K562 (cell line): ENCODE results near the gene LRRC43. TPM values are rescaled to one million over a fixed set of nuclear protein-coding genes. Genes with fewer than 3 reads are reported as not detected.
A peak's percentile ranks its signal among the peaks of the same experiment; 100 is the strongest.

ENCODE experiments used
- BRD4 ChIP-seq: fragments of 200-600 bp; sonication (generic); IDR thresholded peaks from 2 replicates; pipeline ENCODE4 v1.6.1; 2017; ENCODE audit warnings: inconsistent platforms
- CEBPB ChIP-seq: fragments of 450-650 bp; IDR thresholded peaks from 2 replicates; pipeline ENCODE4 v1.6.1; 2016; ENCODE audit warnings: missing genetic modification characterization, missing compliant biosample characterization
- ELF4 ChIP-seq: fragments of 450-650 bp; formaldehyde crosslinking; IDR thresholded peaks from 2 replicates; pipeline ENCODE4 v1.4.0; 2022; ENCODE audit warnings: missing genetic modification characterization
- HDAC3 ChIP-seq: fragments of 450-650 bp; IDR thresholded peaks from 2 replicates; pipeline ENCODE4 v1.6.1; 2018; ENCODE audit warnings: borderline replicate concordance, mild to moderate bottlenecking, moderate library complexity; ENCODE audit not compliant: partially characterized antibody
- SP1 ChIP-seq: sonication (generic); formaldehyde crosslinking; IDR thresholded peaks from 2 replicates; pipeline ENCODE4 v1.8.1; 2022; ENCODE audit warnings: mild to moderate bottlenecking, missing genetic modification reagents
- SUPT5H ChIP-seq: fragments of 450-650 bp; IDR thresholded peaks from 2 replicates; pipeline ENCODE4 v1.6.1; 2016
- ZBTB40 ChIP-seq, 2 experiments: fragments of 450-650 bp in 1 of 2; sonication (generic) in 1 of 2; formaldehyde crosslinking in 1 of 2; IDR thresholded peaks; 2 replicates each; pipeline versions ENCODE4 v1.7.1 to v1.9.0; 2016 to 2022; ENCODE audit warnings: inconsistent platforms in 1 of 2, mild to moderate bottlenecking in 1 of 2, missing genetic modification reagents in 1 of 2
- ZNF124 ChIP-seq: sonication (generic); formaldehyde crosslinking; IDR thresholded peaks from 2 replicates; pipeline ENCODE4 v1.8.1; 2022; ENCODE audit warnings: missing genetic modification reagents
- ZNF707 ChIP-seq: fragments of 250-450 bp; sonication (Bioruptor Pico); conservative IDR thresholded peaks from 2 replicates; pipeline ENCODE4 v1.8.0; 2022; ENCODE audit warnings: inconsistent platforms, mild to moderate bottlenecking, moderate library complexity
- polyA plus RNA-seq, 8 experiments: library from polyadenylated mRNA; depleted of rRNA in 4 of 8; stranded (reverse) in 5 of 8; unstranded in 3 of 8; fragments of >200 nt; fragmentation: Nextera tagmentation in 2 of 8; fragmentation: Illumina TruSeq in 1 of 8; extraction: Ambion mirVana in 2 of 8; extraction: Trizol in 1 of 8; gene quantifications; 2 replicates each; pipeline versions ENCODE4 v1.2.1 to v1.2.3, GENCODE V29; 2011 to 2014; ENCODE audit warnings: inconsistent platforms in 1 of 8, missing spikeins in 1 of 8
- total RNA-seq, 7 experiments: library from RNA; depleted of rRNA in 6 of 7; stranded (reverse); fragments of >200 nt in 6 of 7; fragmentation: Illumina TruSeq in 2 of 7; extraction: Trizol in 2 of 7; gene quantifications; 2 replicates each; pipeline versions ENCODE4 v1.2.1 to v1.2.3, GENCODE V29; 2011 to 2021; ENCODE audit warnings: low replicate concordance in 1 of 7

LRRC43 gene
- total and polyA plus RNA-seq, 9 of the 15 experiments (the other 6 are each of a cell fraction or from before 2014, with no cell fraction given): 0.19 TPM; not detected in 8

- TF ChIP-seq ZBTB40 (IDR thresholded peaks at IDR 0.05): peak; percentile 72
- TF ChIP-seq ZBTB40 (CRISPR knock-in tag; IDR thresholded peaks at IDR 0.05): no peak
- no peak for TF ChIP-seq CEBPB
- TF ChIP-seq BRD4: no peak
- no peak for TF ChIP-seq ELF4 (CRISPR knock-in tag)
- TF ChIP-seq ZNF124 (CRISPR knock-in tag): no peak
- TF ChIP-seq HDAC3: no peak
- 0 out of 2 replicates have a peak, but pooled peaks have one; percentile 33 for TF ChIP-seq SP1 (CRISPR knock-in tag)
- 0 out of 2 replicates have a peak, but pooled peaks have one; percentile 41 for TF ChIP-seq SUPT5H
- TF ChIP-seq ZNF707 (CRISPR knock-in tag): no peak
Measured at GRCh38 chr12:122205053-122205925, 22.4 kb downstream of the LRRC43 start (continued).
